K562 (cell line): ENCODE data around the gene PDIA5. TPM values are rescaled to one million over a fixed set of nuclear protein-coding genes. Genes with fewer than 3 reads are reported as not detected.

Experiments
- BHLHE40 ChIP-seq: IDR thresholded peaks from 2 replicates; pipeline ENCODE4 v1.6.1; 2011; ENCODE audit warnings: low read length, improper control_type of control experiment
- ETV5 ChIP-seq: sonication (generic); formaldehyde crosslinking; IDR thresholded peaks from 2 replicates; pipeline ENCODE4 v1.4.0; 2020; ENCODE audit warnings: low read depth, mild to moderate bottlenecking, missing genetic modification reagents
- GABPB1 ChIP-seq: sonication (generic); formaldehyde crosslinking; IDR thresholded peaks from 2 replicates; pipeline ENCODE4 v1.8.0; 2022; ENCODE audit warnings: mild to moderate bottlenecking, missing genetic modification reagents
- polyA plus RNA-seq, 8 experiments: library from polyadenylated mRNA; depleted of rRNA in 4 of 8; stranded (reverse) in 5 of 8; unstranded in 3 of 8; fragments of >200 nt; fragmentation: Nextera tagmentation in 2 of 8; fragmentation: Illumina TruSeq in 1 of 8; extraction: Ambion mirVana in 2 of 8; extraction: Trizol in 1 of 8; gene quantifications; 2 replicates each; pipeline versions ENCODE4 v1.2.1 to v1.2.3, GENCODE V29; 2011 to 2014; ENCODE audit warnings: inconsistent platforms in 1 of 8, missing spikeins in 1 of 8
- total RNA-seq, 7 experiments: library from RNA; depleted of rRNA in 6 of 7; stranded (reverse); fragments of >200 nt in 6 of 7; fragmentation: Illumina TruSeq in 2 of 7; extraction: Trizol in 2 of 7; gene quantifications; 2 replicates each; pipeline versions ENCODE4 v1.2.1 to v1.2.3, GENCODE V29; 2011 to 2021; ENCODE audit warnings: low replicate concordance in 1 of 7
- TF ChIP-seq, protein P1 (sequence below): fragments of 200-600 bp; sonication (generic); IDR thresholded peaks from one replicate; pipeline ENCODE4 v1.6.1; 2012; ENCODE audit warnings: mild to moderate bottlenecking, low read depth, low read length, inconsistent platforms
- TF ChIP-seq, protein P2 (sequence below): sonication (generic); formaldehyde crosslinking; IDR thresholded peaks from 2 replicates; pipeline ENCODE4 v1.9.0; 2022; ENCODE audit warnings: mild to moderate bottlenecking, missing genetic modification reagents
- TF ChIP-seq, protein P3 (sequence below): IDR thresholded peaks from 3 replicates; pipeline ENCODE4 v1.6.1; 2011; ENCODE audit warnings: borderline replicate concordance, mild to moderate bottlenecking; ENCODE audit not compliant: insufficient read length, insufficient read depth
- TF ChIP-seq, protein P4 (sequence below), 2 experiments: IDR thresholded peaks in 1 of 2; conservative IDR thresholded peaks in 1 of 2; 2 replicates each; pipeline ENCODE4 v1.6.1; 2016; ENCODE audit warnings: low read depth in 2 of 2, mild to moderate bottlenecking in 1 of 2, missing compliant biosample characterization in 1 of 2, missing genetic modification characterization in 1 of 2, moderate library complexity in 1 of 2

PDIA5 gene
- total and polyA plus RNA-seq, 9 of the 15 experiments (the other 6 are each of a cell fraction or from before 2014, with no cell fraction given) = 3.4 to 31.8 (median 19.6) TPM

DNA sequence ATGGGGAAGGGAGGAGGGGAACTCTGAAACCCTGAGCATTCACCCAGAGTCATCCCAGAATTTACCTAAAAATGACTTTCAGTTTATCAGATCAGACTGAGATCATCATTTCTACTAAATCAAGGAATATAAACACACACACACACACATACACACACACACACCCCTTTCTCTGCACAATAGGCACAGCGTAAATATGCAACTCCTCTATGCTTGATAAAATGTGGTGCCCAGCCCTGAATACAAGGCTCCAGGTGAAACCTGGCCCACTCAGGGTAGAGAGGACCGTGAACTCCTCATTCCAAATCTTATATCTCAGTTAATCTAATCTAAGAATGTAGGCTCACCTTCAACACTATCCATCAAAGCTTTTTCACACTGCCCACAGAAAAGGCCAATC, 103.1 kb downstream of the PDIA5 start (continued):
- TF ChIP-seq, protein P1, sequence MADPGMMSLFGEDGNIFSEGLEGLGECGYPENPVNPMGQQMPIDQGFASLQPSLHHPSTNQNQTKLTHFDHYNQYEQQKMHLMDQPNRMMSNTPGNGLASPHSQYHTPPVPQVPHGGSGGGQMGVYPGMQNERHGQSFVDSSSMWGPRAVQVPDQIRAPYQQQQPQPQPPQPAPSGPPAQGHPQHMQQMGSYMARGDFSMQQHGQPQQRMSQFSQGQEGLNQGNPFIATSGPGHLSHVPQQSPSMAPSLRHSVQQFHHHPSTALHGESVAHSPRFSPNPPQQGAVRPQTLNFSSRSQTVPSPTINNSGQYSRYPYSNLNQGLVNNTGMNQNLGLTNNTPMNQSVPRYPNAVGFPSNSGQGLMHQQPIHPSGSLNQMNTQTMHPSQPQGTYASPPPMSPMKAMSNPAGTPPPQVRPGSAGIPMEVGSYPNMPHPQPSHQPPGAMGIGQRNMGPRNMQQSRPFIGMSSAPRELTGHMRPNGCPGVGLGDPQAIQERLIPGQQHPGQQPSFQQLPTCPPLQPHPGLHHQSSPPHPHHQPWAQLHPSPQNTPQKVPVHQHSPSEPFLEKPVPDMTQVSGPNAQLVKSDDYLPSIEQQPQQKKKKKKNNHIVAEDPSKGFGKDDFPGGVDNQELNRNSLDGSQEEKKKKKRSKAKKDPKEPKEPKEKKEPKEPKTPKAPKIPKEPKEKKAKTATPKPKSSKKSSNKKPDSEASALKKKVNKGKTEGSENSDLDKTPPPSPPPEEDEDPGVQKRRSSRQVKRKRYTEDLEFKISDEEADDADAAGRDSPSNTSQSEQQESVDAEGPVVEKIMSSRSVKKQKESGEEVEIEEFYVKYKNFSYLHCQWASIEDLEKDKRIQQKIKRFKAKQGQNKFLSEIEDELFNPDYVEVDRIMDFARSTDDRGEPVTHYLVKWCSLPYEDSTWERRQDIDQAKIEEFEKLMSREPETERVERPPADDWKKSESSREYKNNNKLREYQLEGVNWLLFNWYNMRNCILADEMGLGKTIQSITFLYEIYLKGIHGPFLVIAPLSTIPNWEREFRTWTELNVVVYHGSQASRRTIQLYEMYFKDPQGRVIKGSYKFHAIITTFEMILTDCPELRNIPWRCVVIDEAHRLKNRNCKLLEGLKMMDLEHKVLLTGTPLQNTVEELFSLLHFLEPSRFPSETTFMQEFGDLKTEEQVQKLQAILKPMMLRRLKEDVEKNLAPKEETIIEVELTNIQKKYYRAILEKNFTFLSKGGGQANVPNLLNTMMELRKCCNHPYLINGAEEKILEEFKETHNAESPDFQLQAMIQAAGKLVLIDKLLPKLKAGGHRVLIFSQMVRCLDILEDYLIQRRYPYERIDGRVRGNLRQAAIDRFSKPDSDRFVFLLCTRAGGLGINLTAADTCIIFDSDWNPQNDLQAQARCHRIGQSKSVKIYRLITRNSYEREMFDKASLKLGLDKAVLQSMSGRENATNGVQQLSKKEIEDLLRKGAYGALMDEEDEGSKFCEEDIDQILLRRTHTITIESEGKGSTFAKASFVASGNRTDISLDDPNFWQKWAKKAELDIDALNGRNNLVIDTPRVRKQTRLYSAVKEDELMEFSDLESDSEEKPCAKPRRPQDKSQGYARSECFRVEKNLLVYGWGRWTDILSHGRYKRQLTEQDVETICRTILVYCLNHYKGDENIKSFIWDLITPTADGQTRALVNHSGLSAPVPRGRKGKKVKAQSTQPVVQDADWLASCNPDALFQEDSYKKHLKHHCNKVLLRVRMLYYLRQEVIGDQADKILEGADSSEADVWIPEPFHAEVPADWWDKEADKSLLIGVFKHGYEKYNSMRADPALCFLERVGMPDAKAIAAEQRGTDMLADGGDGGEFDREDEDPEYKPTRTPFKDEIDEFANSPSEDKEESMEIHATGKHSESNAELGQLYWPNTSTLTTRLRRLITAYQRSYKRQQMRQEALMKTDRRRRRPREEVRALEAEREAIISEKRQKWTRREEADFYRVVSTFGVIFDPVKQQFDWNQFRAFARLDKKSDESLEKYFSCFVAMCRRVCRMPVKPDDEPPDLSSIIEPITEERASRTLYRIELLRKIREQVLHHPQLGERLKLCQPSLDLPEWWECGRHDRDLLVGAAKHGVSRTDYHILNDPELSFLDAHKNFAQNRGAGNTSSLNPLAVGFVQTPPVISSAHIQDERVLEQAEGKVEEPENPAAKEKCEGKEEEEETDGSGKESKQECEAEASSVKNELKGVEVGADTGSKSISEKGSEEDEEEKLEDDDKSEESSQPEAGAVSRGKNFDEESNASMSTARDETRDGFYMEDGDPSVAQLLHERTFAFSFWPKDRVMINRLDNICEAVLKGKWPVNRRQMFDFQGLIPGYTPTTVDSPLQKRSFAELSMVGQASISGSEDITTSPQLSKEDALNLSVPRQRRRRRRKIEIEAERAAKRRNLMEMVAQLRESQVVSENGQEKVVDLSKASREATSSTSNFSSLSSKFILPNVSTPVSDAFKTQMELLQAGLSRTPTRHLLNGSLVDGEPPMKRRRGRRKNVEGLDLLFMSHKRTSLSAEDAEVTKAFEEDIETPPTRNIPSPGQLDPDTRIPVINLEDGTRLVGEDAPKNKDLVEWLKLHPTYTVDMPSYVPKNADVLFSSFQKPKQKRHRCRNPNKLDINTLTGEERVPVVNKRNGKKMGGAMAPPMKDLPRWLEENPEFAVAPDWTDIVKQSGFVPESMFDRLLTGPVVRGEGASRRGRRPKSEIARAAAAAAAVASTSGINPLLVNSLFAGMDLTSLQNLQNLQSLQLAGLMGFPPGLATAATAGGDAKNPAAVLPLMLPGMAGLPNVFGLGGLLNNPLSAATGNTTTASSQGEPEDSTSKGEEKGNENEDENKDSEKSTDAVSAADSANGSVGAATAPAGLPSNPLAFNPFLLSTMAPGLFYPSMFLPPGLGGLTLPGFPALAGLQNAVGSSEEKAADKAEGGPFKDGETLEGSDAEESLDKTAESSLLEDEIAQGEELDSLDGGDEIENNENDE = no peak
- TF ChIP-seq, protein P2, sequence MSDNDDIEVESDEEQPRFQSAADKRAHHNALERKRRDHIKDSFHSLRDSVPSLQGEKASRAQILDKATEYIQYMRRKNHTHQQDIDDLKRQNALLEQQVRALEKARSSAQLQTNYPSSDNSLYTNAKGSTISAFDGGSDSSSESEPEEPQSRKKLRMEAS (CRISPR knock-in tag) = no peak
- TF ChIP-seq ETV5 (CRISPR knock-in tag) = no peak
- TF ChIP-seq, protein P3, sequence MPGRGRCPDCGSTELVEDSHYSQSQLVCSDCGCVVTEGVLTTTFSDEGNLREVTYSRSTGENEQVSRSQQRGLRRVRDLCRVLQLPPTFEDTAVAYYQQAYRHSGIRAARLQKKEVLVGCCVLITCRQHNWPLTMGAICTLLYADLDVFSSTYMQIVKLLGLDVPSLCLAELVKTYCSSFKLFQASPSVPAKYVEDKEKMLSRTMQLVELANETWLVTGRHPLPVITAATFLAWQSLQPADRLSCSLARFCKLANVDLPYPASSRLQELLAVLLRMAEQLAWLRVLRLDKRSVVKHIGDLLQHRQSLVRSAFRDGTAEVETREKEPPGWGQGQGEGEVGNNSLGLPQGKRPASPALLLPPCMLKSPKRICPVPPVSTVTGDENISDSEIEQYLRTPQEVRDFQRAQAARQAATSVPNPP = no peak
- TF ChIP-seq BHLHE40 = no peak
- no peak for TF ChIP-seq GABPB1 (CRISPR knock-in tag)
- TF ChIP-seq, protein P4, sequence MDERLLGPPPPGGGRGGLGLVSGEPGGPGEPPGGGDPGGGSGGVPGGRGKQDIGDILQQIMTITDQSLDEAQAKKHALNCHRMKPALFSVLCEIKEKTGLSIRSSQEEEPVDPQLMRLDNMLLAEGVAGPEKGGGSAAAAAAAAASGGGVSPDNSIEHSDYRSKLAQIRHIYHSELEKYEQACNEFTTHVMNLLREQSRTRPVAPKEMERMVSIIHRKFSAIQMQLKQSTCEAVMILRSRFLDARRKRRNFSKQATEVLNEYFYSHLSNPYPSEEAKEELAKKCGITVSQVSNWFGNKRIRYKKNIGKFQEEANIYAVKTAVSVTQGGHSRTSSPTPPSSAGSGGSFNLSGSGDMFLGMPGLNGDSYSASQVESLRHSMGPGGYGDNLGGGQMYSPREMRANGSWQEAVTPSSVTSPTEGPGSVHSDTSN (CRISPR knock-in tag; IDR thresholded peaks at IDR 0.05; ENCODE audit: low read depth) = no peak
- TF ChIP-seq, protein P4 (tag; conservative IDR thresholded peaks at IDR 0.05; ENCODE audit: low read depth) = no peak
